ENCODE results near the gene PRPF6.
"Not testable (repeated sequence)": the region's sequence is repeated elsewhere in the genome, so short reads cannot be mapped to it uniquely, and the experiment has no call there.

DNA sequence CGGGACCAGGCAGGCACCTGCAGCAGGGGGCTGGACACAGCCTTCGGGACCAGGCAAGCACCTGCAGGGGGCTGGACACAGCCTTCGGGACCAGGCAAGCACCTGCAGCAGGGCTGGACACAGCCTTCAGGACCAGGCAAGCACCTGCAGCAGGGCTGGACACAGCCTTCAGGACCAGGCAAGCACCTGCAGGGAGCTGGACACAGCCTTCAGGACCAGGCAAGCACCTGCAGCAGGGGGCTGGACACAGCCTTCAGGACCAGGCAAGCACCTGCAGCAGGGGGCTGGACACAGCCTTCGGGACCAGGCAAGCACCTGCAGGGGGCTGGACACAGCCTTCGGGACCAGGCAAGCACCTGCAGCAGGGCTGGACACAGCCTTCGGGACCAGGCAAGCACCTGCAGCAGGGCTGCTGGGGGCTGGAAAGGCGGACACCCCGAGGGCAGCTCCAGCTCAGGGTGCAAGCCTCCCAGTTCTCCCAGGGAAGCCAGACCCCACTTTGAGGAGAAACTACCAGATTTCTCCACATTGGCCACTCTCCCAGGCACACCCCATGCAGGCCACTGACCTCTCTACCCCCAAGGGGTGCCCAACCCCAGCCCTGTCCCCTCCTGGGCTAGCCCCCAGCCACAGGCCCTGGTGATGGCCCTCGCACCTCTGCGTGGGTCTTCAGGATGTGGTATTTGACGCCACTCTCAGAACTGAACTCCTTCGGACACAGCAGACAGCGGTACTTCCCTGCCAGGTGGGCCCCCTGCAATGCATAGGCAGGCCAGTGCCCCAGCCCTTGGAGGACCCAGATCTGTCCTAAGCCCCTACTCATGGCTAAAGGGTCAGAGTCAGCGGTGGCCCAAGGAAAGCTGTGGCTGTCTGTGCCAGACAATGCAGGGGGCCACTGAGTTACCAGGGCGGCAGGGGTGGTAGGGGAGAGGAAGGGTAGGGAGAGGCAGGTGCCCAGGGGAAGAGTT is 20.0 kb upstream of the PRPF6 start:
- TF ChIP-seq, protein P1, sequence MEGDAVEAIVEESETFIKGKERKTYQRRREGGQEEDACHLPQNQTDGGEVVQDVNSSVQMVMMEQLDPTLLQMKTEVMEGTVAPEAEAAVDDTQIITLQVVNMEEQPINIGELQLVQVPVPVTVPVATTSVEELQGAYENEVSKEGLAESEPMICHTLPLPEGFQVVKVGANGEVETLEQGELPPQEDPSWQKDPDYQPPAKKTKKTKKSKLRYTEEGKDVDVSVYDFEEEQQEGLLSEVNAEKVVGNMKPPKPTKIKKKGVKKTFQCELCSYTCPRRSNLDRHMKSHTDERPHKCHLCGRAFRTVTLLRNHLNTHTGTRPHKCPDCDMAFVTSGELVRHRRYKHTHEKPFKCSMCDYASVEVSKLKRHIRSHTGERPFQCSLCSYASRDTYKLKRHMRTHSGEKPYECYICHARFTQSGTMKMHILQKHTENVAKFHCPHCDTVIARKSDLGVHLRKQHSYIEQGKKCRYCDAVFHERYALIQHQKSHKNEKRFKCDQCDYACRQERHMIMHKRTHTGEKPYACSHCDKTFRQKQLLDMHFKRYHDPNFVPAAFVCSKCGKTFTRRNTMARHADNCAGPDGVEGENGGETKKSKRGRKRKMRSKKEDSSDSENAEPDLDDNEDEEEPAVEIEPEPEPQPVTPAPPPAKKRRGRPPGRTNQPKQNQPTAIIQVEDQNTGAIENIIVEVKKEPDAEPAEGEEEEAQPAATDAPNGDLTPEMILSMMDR (IDR thresholded peaks at IDR 0.05), result not testable (repeated sequence)
- TF ChIP-seq POLR2A (IDR thresholded peaks at IDR 0.05), result not testable (repeated sequence)

Data from esophagus squamous epithelium (tissue), 4 donors.